ENCODE results near the gene NKAIN4.
"Not testable (repeated sequence)": the region's sequence is repeated elsewhere in the genome, so short reads cannot be mapped to it uniquely, and the experiment has no call there.

Gene NKAIN4

DNA sequence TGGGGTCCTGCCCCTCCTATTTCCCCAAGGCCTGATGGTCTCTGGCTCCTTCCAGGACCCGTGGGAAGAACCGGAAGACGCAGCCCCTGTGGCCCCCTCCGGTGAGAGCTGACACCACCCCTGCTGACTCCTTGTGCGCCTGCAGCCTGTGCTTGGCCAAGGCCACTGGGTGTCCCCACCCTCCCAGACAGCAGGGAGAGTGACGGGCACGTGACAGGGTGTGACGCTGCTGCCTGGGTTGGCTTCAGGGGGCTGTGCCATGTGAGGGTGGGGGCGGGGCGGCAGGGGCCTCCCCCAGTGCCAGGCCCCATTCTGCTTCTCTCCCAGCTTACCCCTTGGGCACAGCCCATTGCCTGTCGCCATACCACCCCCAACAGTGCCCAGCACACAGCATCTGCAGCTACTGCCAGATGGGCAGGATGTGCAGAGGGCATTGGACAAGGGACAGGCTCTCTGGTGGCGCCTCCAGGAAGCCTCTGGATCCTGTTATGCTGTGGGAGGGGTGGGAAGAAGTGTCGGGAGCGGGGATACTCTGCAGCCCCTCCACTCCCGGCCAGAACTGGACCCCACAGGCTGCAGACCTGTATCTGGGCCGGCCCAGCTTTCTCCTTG, 15.6 kb downstream of the NKAIN4 start:
- in situ Hi-C loops (cut with MboI; ENCODE audit: low sequenced_read_pairs): no loop called here

- in situ Hi-C loops (cut with MboI; ENCODE audit: low sequenced_read_pairs): no loop called here
These were observed 16.2 kb downstream of the NKAIN4 start for GRCh38 chr20:63238031-63238430.

GRCh38 chr20:63236116-63236837, 18.0 kb downstream of the NKAIN4 start:
- in situ Hi-C loops (cut with MboI; ENCODE audit: low sequenced_read_pairs): no loop called here

GRCh38 chr20:63235399-63235983, 18.8 kb downstream of the NKAIN4 start, which contains the start of gene BIRC7:
Gene BIRC7, plus strand, starts transcription at chr20:63235905. Its CDS starts 192 bp downstream, at chr20:63236097.
- in situ Hi-C loops (cut with MboI; ENCODE audit: low sequenced_read_pairs): no loop called here

DNA sequence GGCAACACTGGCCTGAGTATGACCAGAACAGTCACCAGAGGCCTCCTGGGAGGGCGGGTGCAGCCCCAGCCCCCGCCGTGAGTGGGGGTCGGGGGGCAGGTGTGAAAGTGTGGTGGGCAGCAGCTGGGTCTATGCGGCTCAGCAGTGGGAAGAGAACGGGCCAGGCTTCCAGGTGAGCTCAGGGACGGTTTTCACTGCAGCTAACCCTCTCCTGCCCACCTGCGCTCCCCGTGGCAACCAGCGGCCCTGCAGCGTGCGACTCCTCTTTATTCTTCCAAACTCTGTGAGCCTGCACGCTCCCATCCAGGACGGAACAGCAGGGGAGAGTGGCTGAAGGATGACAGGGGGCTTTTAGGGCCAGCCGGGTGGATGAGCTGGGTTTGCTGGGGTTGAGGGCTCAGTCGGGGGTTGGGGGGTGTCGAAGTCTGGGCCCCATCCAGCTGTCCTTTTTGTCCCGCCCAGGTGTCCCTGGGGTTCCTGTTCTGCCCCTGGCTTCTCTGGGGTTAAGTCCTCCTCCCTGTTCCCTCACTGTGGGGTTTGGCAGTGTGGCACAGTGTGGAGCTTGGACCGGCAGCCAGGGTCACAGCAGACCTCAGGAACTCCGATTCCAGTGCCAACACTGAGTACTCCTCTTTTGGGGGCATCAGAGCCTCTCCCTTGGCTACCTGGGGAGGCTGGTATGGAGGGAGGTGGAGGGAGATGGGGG, 19.4 kb downstream of the NKAIN4 start:
- in situ Hi-C loops (cut with MboI; ENCODE audit: low sequenced_read_pairs): no loop called here

- in situ Hi-C loops (cut with MboI; ENCODE audit: low sequenced_read_pairs): no loop called here
These were observed 20.3 kb downstream of the NKAIN4 start for GRCh38 chr20:63233924-63234323.

DNA sequence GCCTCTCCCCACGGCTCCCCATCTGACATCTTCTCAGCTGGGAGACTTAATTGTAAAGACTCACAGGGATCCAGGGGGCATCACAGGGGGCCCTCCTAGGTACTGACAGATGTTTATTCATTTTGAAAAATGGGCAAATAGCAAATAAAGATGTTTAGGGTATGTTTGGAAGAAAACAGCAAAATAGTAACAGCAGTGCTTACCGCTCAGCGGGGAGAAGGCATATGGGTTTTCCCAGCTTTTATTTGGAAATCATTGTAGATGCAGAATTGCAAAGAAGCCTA, 21.3 kb downstream of the NKAIN4 start:
- in situ Hi-C loops (cut with MboI; ENCODE audit: low sequenced_read_pairs): no loop called here

GRCh38 chr20:63232235-63233060, 21.8 kb downstream of the NKAIN4 start:
- in situ Hi-C loops (cut with MboI; ENCODE audit: low sequenced_read_pairs): no loop called here

DNA sequence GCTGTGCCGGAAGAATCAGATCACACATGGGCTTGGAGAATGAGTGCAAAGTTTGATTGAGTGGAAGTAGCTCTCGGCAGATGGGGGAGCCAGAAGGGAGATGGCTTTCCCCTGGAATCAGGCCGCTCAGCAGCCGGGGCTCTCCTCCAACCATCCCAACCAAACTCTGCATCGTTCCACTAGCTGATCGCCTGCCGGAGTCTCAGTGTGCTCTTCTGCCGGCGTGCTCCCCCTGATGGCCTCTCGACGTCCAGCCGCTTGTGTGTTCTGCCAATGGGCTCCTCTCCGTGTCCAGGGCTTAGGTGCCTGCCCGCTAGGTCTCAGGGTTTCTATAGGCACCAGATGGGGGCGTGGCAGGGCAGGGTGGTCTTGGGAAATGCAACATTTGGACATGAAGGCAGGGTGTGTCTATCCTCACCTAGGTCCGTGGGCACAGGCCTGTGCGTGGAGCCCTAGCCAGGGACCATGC, 23.4 kb downstream of the NKAIN4 start:
- in situ Hi-C loops (cut with MboI; ENCODE audit: low sequenced_read_pairs): no loop called here

DNA sequence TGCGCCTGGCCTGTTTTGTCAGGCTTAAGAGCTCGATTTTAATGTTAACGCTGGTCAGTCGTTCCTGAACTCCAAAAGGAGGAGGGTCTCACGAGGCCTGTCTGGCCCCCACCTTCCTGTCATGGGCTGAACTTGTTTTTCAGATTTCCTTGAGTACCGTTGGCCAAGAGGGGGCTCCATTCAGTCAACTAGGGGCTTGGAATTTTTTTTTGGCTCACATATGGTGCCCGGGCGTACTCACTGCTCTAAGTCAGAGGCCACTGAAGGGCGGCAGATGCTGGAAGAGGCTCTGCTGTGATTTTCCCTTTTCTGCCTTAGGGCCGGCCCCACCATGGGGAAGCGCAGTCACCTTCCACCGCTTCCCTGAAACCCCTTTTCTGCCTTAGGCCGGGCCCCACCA, 25.5 kb downstream of the NKAIN4 start:
- in situ Hi-C loops (cut with MboI; ENCODE audit: low sequenced_read_pairs): no loop called here

DNA sequence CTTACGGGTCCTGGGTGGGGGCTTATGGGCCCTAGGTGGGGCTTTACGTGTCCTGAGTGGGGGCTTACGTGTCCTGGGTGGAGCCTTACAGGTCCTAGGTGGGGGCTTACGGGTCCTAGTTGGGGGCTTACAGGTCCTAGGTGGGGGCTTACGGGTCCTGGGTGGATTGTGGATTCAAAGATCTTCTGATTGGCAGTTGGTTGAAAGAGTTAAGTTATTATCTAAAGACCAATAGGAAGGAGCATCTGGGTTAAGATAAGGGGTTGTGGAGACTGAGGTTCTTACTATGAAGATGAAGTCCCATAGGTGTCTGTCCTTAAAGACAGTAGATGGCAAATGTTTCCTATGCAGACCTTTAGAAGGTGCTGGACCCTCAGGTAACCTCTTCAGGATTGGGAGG, 27.0 kb downstream of the NKAIN4 start:
- in situ Hi-C loops (cut with MboI; ENCODE audit: low sequenced_read_pairs): no loop called here

DNA sequence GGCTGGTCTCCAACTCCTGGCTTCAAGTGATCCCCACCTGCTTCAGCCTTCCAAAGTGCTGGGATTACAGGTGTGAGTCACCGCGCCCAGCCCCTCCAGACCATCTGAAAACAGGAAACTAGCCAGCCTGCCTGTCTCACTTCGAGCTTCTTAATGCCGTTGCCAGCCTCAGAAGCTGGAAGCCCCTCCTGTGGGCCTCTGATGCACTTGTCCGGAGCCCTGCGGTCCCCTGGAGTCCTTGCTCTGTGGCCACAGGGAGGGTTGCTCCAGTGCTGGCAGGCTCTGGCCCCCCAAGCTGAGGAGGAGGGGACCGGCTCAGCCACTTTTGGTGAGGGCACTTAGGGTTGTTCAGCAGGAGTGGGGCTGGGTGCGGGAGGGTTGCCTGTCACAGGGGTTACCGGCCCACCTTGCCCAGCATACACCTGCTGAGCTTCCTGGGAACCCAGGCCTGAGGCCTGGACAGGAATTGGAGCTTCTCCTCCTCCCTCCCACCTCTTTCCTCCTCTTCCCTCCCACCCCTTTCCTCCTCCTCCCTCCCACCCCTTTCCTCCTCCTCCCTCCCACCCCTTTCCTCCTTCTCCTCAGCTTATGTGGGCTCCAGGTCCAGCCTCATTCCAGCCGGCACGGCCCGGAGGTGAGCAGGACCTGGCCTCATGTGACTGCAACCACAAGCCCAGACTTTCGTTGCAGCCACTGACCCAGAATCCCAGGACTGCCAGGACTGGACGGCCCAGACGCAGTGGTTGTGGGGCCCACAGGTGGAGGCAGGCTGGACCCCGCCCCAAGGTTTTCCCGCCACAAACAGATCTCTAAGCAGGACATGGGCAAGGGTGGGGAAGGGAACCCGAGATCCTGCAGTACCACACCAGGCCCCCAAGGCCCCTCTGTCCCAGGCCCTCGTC, 28.0 kb downstream of the NKAIN4 start:
- in situ Hi-C loops (cut with MboI; ENCODE audit: low sequenced_read_pairs): no loop called here

DNA sequence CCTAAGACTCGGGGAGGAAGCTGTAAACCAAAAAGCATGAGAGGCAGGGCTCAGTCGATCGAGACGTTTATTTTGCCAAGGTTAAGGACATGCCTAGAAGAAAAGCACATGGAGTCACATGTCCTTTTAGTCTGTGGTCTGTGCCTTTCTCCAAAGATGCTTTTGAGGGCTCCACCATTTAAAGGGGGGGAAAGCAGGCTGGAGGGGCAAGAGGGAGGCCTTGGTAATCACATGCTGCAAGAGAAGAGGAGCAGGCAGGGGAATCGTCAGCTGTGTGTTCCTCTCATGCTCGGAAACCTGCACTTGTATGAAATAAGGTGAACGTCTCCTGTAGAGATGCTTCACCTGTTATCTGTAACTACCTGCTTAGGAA, 29.2 kb downstream of the NKAIN4 start:
- in situ Hi-C loops (cut with MboI; ENCODE audit: low sequenced_read_pairs): no loop called here

GRCh38 chr20:63224412-63225081, 29.7 kb downstream of the NKAIN4 start:
- in situ Hi-C loops (cut with MboI; ENCODE audit: low sequenced_read_pairs): no loop called here

GRCh38 chr20:63223826-63224207, 30.4 kb downstream of the NKAIN4 start:
- in situ Hi-C loops (cut with MboI; ENCODE audit: low sequenced_read_pairs): no loop called here

- in situ Hi-C loops (cut with MboI; ENCODE audit: low sequenced_read_pairs): no loop called here
These were observed 31.0 kb downstream of the NKAIN4 start for GRCh38 chr20:63223121-63223825.

GRCh38 chr20:63222541-63222940, 31.7 kb downstream of the NKAIN4 start:
- in situ Hi-C loops (cut with MboI; ENCODE audit: low sequenced_read_pairs): no loop called here

DNA sequence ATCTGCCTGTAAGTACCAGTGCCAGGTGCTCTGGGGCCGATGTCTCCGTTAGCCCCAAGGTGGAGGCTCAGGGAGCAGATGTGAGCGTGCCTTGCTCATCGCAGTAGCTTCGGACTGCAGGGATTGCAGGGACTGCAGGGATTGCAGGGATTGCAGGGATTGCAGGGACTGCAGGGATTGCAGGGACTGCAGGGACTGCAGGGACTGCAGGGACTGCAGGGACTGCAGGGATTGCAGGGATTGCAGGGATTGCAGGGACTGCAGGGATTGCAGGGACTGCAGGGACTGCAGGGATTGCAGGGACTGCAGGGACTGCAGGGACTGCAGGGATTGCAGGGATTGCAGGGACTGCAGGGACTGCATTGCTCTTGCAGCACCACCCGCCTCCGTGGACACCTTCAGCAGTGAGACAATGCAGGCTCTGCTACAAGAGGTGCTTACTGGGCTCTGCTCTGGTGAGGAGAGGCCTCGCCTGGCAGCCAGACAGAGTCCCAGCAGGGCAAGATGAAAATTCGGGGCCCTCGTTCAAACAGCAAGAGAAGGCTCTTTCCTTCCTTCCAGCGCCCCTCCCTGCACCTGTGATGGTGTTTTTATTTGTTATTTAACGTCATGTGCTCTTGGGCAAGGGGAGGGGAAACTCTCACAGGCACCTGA, 32.7 kb downstream of the NKAIN4 start:
- in situ Hi-C loops (cut with MboI; ENCODE audit: low sequenced_read_pairs): not testable (repeated sequence)

Data from hTERT RPE-1 (cell line).